Limb (tissue), 2 donors: ENCODE measurements around the gene SELENOS.

ENCODE experiments used
- DNase-seq, 2 donors: peaks; one replicate each; pipeline ENCODE4 v3.0.0-alpha.2; 2016; ENCODE audit errors: extremely low spot score in 2 of 2

SELENOS gene

GRCh38 chr15:101277038-101277822, at the start of gene SELENOS:
TSS of gene SELENOS (minus strand) at chr15:101277485. CDS start at chr15:101277417, 68 bp downstream.
- DNase-seq = peak; percentile 89 to 94

GRCh38 chr15:101326462-101327146, 49.3 kb upstream of the SELENOS start:
- no peak for DNase-seq

GRCh38 chr15:101326026-101326315, 48.7 kb upstream of the SELENOS start:
- no peak for DNase-seq

GRCh38 chr15:101325263-101326025, 48.2 kb upstream of the SELENOS start:
- no peak for DNase-seq

GRCh38 chr15:101324524-101325177, 47.4 kb upstream of the SELENOS start:
- DNase-seq = no peak

GRCh38 chr15:101323793-101324523, 46.7 kb upstream of the SELENOS start:
- DNase-seq = no peak

GRCh38 chr15:101322854-101323477, 45.7 kb upstream of the SELENOS start:
- no peak for DNase-seq

GRCh38 chr15:101322016-101322695, 44.9 kb upstream of the SELENOS start:
- no peak for DNase-seq

- peak in 1 of 2 donors; percentile 8 for DNase-seq
Observed at GRCh38 chr15:101320501-101321052, 43.3 kb upstream of the SELENOS start.

- no peak for DNase-seq
Observed at GRCh38 chr15:101318839-101319238, 41.6 kb upstream of the SELENOS start.

GRCh38 chr15:101318147-101318819, 41.0 kb upstream of the SELENOS start:
- no peak for DNase-seq

- DNase-seq = no peak
Observed at GRCh38 chr15:101317336-101317872, 40.1 kb upstream of the SELENOS start.

GRCh38 chr15:101316529-101316928, 39.2 kb upstream of the SELENOS start:
- no peak for DNase-seq

GRCh38 chr15:101315736-101316135, 38.5 kb upstream of the SELENOS start:
- DNase-seq = no peak

- no peak for DNase-seq
Observed at GRCh38 chr15:101314336-101315125, 37.2 kb upstream of the SELENOS start.

- no peak for DNase-seq
Observed at GRCh38 chr15:101313041-101313761, 35.9 kb upstream of the SELENOS start.

- DNase-seq = no peak
Observed at GRCh38 chr15:101310508-101310907, 33.2 kb upstream of the SELENOS start.

- DNase-seq = no peak
Observed at GRCh38 chr15:101310161-101310480, 32.8 kb upstream of the SELENOS start.
